Effector memory CD8-positive, alpha-beta T cell (primary cell): Measurements from ENCODE around the gene POMZP3.
"Not testable (repeated sequence)": the region's sequence is repeated elsewhere in the genome, so short reads cannot be mapped to it uniquely, and the experiment has no call there.

Source experiments
- ATAC-seq: fragments of 150-1000 bp; cut with Tn5 transposase; replicated peaks from 2 replicates; pipeline ENCODE4 v1.10.0; 2021; ENCODE audit warnings: mild to moderate bottlenecking, moderate library complexity
- DNase-seq, 3 experiments: peaks; one replicate each; pipeline ENCODE4 v3.0.0; 2021
- H3K27ac Mint-ChIP-seq, 2 donors: one replicate each; pipeline ENCODE4 v1.8.0; 2022; ENCODE audit warnings: mild to moderate bottlenecking in 2 of 2, mixed read lengths in 2 of 2, moderate library complexity in 2 of 2
- H3K27me3 Mint-ChIP-seq, 2 donors: one replicate each; pipeline ENCODE4 v1.8.0; 2022; ENCODE audit warnings: mixed read lengths in 2 of 2
- H3K36me3 Mint-ChIP-seq: one replicate; pipeline ENCODE4 v1.8.0; 2022; ENCODE audit warnings: mild to moderate bottlenecking, moderate library complexity, mixed read lengths; ENCODE audit not compliant: insufficient read depth
- H3K4me1 Mint-ChIP-seq, 2 donors: one replicate each; pipeline ENCODE4 v1.8.0; 2022; ENCODE audit warnings: low read depth in 2 of 2, mixed read lengths in 2 of 2
- H3K4me3 Mint-ChIP-seq, 2 donors: one replicate each; pipeline ENCODE4 v1.8.0; 2022; ENCODE audit warnings: mild to moderate bottlenecking in 2 of 2, mixed read lengths in 2 of 2, moderate library complexity in 2 of 2
- H3K9me3 Mint-ChIP-seq, 2 donors: one replicate each; pipeline ENCODE4 v1.8.0; 2022; ENCODE audit warnings: mixed read lengths in 2 of 2
- total RNA-seq, 9 experiments: gene quantifications; one replicate each; lab custom pipeline; 2026; lab: John Stamatoyannopoulos, UW

POMZP3 gene
- 3.1 to 16.6 (median 8.4) reads per million in 9 experiments for total RNA-seq

DNA sequence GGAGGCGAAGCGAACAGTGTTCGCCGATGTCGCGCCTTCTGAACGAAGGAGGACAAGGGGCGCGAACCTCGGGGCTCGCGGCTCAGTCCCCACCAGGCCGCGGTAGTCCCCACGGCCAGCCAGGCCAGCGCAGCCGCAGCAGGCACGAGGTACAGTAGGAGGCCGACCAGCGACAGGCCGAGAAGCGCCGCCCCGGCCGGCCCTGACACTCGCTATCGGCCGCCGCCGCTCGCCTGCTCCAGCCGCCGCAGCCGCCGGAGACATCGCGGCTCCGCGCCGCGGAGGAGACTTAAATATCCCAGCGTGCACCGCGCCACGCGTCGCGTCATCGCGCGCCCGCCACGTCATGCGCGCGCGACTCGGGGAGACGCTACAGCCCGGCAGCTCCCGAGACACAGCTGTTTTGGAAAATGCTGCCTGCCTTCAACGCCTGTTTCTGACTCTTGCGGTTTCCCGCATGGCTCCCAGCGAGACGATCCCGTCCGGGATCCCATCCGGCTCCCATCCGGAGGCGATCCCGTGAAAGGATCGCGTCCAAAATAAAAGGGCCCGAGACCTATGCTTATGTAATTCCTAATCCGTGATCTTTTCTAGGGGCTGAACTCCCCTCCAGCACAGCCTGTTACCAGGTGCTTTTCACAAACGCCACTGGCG, at the start of gene POMZP3:
TSS of gene POMZP3 (minus strand) at position 291 of the 654 bp plus-strand sequence. CDS start 1,215 bp downstream, outside the sequence.
- not testable (repeated sequence) for H3K4me1 Mint-ChIP-seq

DNA sequence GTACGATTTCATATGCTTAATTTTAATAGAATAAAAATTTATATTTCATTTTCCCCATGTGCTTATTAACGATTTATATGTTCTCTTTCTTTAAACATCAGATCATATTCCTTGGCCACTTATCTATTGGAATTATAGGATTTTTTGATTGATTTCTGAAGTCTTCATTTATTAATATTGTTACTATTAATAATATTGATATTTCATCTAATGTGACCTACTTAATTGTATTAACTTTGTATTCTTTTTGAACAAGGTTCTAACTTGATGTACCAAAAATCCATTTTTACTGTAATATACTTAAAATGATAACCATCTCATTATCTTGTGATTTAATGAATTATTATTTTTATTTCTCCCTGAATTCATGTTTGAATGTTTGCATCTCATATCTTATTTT, 48.7 kb upstream of the POMZP3 start:
- not testable (repeated sequence) for ATAC-seq, H3K36me3 Mint-ChIP-seq, H3K9me3 Mint-ChIP-seq, H3K4me3 Mint-ChIP-seq, H3K4me1 Mint-ChIP-seq, DNase-seq, H3K27ac Mint-ChIP-seq
- H3K27me3 Mint-ChIP-seq: peaks cover 19 to 40% of the 10 kb centered on the region in 2 donors

More for the DNA sequence above, at the start of gene POMZP3:
- Mint-ChIP-seq H3K36me3 (peaks cover 14% of the 10 kb centered on the region), H3K4me3 (peak within 1 kb of the TSS; percentile 84 to 89), H3K27ac (peak within 1 kb of the TSS; percentile 89 to 90)
- not testable (repeated sequence) for H3K9me3 Mint-ChIP-seq, H3K27me3 Mint-ChIP-seq
- ATAC-seq (peak; percentile 95), DNase-seq (peak; percentile 26 to 58 (median 42))

DNA sequence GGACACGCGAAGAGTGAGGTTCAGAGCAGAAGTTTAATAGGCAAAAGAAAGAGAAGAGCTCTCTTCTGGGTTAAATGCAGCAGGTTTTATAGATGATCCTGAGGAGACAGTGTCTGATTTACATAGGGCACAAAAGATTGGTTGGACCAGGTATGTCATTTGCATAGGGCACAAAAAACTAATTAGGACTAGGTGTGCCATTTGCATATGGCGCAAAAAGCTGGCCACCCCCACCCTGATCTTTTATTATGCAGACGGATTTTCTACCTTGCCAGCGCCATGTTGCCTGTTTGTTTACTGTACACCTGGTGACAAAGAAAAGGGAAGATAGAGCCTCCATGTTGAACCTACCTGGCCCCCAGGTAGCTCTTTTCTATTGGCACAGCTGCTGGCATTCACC, 46.3 kb upstream of the POMZP3 start:
- H3K4me3 Mint-ChIP-seq, ATAC-seq, H3K9me3 Mint-ChIP-seq, DNase-seq, H3K27ac Mint-ChIP-seq, H3K36me3 Mint-ChIP-seq, H3K4me1 Mint-ChIP-seq: not testable (repeated sequence)
- peaks cover 11 to 25% of the 10 kb centered on the region in 2 donors for H3K27me3 Mint-ChIP-seq

DNA sequence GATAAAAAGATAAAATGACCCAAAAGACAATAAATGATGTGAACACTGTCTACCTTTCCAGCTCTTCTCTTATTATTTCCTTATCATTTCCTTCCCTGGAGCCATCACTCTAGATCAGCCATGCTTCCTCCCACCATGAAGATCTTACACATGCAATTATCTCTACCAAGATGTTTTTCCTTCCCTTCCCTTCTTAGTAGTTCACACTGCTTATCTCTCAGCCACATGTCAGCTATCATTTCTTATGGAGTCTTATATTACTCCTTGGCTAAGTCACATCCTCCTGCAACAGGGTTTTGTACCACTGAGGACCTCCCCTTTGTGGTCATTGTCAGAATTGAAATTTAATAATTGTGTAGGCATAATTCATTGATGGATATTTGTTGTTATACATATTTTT, 32.1 kb upstream of the POMZP3 start:
- not testable (repeated sequence) for H3K4me1 Mint-ChIP-seq, H3K27me3 Mint-ChIP-seq, DNase-seq, ATAC-seq, H3K4me3 Mint-ChIP-seq, H3K9me3 Mint-ChIP-seq, H3K36me3 Mint-ChIP-seq, H3K27ac Mint-ChIP-seq

DNA sequence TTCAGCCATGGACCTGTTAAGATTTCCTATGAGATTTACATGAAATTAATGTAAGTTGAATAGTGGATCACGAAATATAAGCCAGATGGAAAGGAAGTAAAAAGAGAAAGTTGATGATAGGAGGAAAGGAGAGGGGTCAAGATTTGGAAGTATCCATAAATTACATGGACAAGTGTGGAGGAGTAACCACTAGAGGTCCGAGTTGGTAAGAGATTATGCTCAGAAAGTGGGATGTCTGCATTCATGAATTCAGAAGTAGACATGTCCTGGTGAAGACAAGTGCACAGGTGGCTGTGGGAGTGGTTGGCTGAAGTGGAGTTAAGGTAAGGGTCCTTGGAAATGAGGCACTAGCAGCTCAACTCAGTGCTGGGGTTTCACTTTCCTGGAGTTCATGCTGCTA, 29.3 kb upstream of the POMZP3 start:
- H3K36me3 Mint-ChIP-seq, ATAC-seq, H3K27me3 Mint-ChIP-seq: not testable (repeated sequence)

DNA sequence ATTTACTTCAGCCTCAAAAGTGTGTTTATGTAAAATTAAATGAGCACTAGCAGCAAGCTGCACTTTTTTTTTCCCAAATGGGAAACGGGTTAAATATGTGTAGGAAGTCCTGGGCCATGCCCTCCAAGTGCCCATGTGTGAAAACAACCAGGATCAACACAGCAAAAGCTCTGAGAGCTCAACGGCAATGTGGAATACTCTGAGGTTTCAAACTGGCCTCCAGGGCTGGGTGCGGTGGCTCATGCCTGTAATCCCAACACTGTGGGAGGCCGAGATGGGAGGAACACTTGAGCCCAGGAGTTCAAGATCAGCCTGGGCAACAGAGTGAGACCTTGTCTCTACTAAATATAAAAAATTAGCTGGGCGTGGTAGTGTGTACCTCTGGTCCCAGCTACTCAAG, 15.5 kb upstream of the POMZP3 start:
- not testable (repeated sequence) for H3K27me3 Mint-ChIP-seq, H3K4me1 Mint-ChIP-seq, ATAC-seq, DNase-seq, H3K36me3 Mint-ChIP-seq, H3K4me3 Mint-ChIP-seq, H3K9me3 Mint-ChIP-seq, H3K27ac Mint-ChIP-seq

More for the DNA sequence above, 29.3 kb upstream of the POMZP3 start:
- H3K27ac Mint-ChIP-seq, H3K9me3 Mint-ChIP-seq, DNase-seq, H3K4me1 Mint-ChIP-seq, H3K4me3 Mint-ChIP-seq: not testable (repeated sequence)

DNA sequence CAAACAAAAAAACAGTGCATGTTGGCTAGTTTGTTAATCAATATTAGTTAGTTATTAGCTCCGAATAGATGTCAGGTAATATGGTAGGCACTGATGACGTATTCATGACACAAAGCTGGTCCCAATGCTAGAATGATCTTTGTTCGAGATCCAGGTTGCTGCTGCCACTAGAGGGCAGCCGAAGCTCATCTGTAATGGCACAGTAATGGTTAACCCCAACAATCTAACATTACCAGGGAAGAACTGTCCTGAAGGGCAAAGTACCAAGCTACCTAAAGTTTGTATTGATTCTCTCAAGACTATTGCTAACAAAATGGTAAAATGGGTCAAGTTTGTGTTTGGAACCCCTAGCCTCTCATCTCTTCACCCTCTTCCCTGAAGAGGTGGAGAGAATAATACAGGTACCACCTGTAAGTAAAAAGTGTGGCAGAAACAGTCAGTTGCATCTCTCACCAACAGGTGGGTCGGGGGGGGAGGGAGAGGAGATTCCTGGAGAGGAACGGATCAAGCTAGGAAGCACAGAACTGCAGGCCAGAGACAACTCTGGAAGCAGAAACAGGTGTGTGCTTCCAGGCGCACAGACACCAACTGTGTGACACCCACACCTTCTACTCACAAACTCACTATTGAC, 10.1 kb upstream of the POMZP3 start:
- H3K27ac Mint-ChIP-seq, H3K4me3 Mint-ChIP-seq, DNase-seq, H3K36me3 Mint-ChIP-seq, H3K4me1 Mint-ChIP-seq, H3K27me3 Mint-ChIP-seq, H3K9me3 Mint-ChIP-seq: not testable (repeated sequence)
- peak; percentile 76 for ATAC-seq

DNA sequence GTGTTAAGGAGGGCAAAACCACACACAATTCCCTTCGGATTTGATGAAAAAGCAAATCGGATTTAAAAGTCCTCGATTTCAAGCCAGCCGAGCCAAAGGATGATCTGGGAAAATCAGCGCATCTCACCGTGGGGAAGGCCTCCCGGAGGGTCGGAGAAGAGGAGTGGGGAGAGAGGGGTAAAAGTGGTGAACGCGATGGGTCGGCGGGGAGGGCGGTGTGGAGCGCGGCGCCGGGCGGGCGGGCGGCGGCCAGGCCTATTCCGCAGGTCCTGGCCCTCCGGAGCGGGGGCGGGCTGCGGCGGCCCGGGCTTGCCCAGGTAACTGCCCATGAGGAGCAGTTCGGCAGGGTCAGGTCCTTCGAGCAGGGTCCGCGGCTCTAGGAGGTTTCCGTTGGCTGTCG, 498 bp downstream of the POMZP3 start:
- DNase-seq, H3K4me1 Mint-ChIP-seq, H3K27me3 Mint-ChIP-seq, H3K9me3 Mint-ChIP-seq: not testable (repeated sequence)
- Mint-ChIP-seq H3K4me3 (peak overlapping the region; percentile 84 to 89), H3K36me3 (peaks cover 14% of the 10 kb centered on the region), H3K27ac (peak overlapping the region; percentile 84 to 89)
- ATAC-seq: peak; percentile 45

DNA sequence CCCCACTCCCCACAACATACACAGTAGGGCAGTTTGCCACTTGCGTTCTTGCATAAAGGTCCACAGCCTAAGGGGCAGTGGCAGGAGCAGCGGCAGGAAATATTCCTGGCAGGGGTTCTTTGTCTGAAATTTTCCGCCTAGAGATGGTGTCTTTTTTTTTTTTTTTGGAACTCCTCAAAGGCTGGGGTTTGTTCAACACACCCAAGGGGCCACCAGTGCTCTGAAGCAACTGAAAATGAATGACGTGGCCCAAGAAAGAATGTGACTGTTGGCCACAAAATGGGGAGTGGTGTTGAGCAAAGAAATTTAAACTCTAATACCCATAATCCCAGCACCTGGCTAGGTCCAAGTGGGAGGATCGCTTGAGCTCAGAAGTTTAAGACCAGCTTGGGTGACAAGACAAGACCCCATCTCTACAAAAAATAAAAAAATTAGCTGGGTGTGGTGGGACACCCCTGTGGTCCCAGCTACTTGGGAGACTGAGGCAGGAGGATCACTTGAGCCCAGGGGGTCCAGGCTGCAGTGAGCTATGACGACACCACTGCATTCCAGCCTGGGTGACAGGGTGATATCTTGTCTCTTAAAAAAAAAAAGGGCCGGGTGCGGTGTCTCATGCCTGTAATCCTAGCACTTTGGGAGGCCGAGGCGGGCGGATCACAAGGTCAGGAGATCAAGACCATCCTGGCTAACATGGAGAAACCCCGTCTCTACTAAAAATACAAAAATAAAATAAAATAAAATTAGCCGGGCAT, 7.5 kb downstream of the POMZP3 start:
- H3K9me3 Mint-ChIP-seq, DNase-seq, H3K27ac Mint-ChIP-seq, ATAC-seq, H3K4me3 Mint-ChIP-seq, H3K4me1 Mint-ChIP-seq, H3K27me3 Mint-ChIP-seq: not testable (repeated sequence)
- H3K36me3 Mint-ChIP-seq: peaks cover 17% of the 10 kb centered on the region

DNA sequence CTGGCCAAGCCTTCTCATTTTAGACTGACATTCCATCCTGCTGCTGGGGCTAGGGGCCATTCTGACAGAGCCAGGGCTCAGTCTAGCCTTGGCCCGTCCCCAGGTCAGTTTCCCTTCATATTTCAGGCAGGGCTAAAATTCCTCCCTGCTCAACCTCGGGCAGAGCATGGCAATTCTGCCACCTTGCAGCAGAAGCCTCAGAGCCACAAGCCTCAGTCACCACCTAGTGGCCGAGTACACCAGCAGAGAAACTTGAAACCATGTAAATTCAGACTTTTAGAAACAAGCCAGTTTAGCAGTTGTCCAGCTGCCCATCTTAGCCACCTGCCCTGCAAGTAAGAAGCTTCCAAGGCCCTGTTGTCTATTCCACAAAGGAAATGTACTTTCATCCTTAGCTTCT, 13.3 kb downstream of the POMZP3 start:
- H3K27ac Mint-ChIP-seq, H3K9me3 Mint-ChIP-seq, DNase-seq, H3K4me3 Mint-ChIP-seq, H3K36me3 Mint-ChIP-seq, ATAC-seq, H3K27me3 Mint-ChIP-seq, H3K4me1 Mint-ChIP-seq: not testable (repeated sequence)

DNA sequence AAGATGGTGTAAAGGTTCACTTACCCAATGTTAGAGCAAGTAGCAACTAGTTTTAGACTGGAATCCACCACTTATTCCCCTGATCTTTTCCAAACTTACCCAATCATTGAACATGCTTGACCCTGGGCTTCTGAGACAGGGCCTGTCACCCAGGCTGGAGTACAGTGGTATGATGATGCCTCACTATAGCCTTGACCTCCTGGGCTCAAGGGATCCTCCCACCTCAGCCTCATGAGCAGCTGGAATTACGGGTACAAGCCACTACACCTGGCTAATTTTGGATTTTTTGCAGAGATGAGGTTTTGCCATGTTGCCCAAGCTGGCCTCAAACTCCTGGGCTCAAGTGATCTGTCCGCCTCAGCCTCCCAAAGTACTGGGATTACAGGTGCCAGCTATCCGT, 14.8 kb downstream of the POMZP3 start:
- not testable (repeated sequence) for ATAC-seq, DNase-seq, H3K27ac Mint-ChIP-seq, H3K4me1 Mint-ChIP-seq, H3K9me3 Mint-ChIP-seq, H3K27me3 Mint-ChIP-seq, H3K4me3 Mint-ChIP-seq
- H3K36me3 Mint-ChIP-seq: peaks cover 10% of the 10 kb centered on the region

DNA sequence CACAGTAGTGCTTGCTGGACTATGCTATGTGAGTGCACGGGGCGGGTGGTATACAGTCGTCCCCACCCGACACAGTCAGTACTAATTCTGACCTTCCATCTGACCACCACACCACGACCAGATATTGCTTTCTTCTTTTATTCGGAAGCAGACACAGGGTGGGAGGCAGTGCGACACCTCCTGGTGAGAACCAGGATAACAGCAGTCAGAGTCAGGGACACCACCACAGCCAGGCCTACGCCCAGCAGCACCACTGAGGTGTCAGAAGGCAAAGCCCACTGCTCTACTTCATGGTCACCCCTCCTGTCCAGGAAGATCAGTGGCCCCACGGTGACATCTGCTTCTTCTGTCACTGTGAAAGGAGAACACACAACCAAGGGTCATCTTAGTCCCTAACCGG, 17.2 kb downstream of the POMZP3 start:
- not testable (repeated sequence) for H3K4me1 Mint-ChIP-seq, H3K36me3 Mint-ChIP-seq

DNA sequence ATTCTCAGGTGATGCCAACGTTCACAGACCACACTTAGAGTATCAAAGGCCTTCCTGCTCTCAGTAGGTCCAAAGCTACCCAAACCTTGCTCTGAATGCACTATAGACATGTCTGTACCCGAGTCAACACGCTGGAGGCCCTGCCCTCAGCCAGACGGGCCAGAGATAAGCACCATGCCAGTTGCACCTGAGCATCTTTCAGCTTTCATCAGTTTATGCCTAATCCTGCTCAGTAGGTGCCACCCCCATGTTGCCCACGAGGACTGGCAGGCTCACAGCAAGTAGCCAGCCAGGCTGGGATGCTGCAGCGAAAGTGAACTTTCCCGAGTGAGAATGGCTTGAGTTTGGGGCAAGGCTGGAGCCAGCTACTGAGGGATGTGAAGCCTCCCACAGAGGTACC, 18.6 kb downstream of the POMZP3 start:
- Mint-ChIP-seq H3K27ac (peak overlapping the region in 1 of 2 donors; percentile 65), H3K36me3 (peaks cover 11% of the 10 kb centered on the region)
- not testable (repeated sequence) for H3K4me1 Mint-ChIP-seq, DNase-seq, H3K27me3 Mint-ChIP-seq, ATAC-seq, H3K4me3 Mint-ChIP-seq, H3K9me3 Mint-ChIP-seq

More for the DNA sequence above, 17.2 kb downstream of the POMZP3 start:
- H3K27ac Mint-ChIP-seq, H3K4me3 Mint-ChIP-seq, H3K27me3 Mint-ChIP-seq, H3K9me3 Mint-ChIP-seq, DNase-seq: not testable (repeated sequence)
- peak; percentile 62 for ATAC-seq

DNA sequence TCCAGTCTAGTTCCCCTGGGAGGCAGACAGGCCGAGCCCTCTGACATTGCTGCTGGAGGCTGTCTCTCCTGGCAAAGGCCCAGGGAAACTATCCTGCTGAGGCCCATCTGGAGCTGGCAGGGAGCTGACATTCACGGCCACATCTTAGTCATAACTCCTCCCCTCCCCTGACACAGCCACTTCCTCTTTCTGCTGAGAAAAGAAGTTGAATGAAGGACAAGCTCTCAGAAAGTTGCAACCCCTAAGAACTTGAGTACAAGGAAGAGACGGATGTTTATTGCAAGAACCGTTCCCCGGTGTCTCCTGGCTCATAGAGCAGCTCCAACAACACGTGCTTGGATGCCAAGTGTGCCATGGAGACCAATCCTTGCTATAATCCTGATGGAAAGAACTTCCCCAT, 21.1 kb downstream of the POMZP3 start:
- ATAC-seq (peak; percentile 82), DNase-seq (peak in 2 of 3 experiments; percentile 13 to 16)
- not testable (repeated sequence) for H3K4me1 Mint-ChIP-seq, H3K9me3 Mint-ChIP-seq, H3K27ac Mint-ChIP-seq, H3K27me3 Mint-ChIP-seq, H3K4me3 Mint-ChIP-seq
- H3K36me3 Mint-ChIP-seq: peaks cover 13% of the 10 kb centered on the region
